ENCODE results near the gene PLCL1. TPM values are rescaled to one million over a fixed set of nuclear protein-coding genes. Genes with fewer than 3 reads are reported as not detected.

PLCL1 gene
- total and polyA plus RNA-seq, 2 donors (not counting 3 experiments of a cell fraction or from before 2014, with no cell fraction given), result 0.79 to 3.4 TPM

DNA sequence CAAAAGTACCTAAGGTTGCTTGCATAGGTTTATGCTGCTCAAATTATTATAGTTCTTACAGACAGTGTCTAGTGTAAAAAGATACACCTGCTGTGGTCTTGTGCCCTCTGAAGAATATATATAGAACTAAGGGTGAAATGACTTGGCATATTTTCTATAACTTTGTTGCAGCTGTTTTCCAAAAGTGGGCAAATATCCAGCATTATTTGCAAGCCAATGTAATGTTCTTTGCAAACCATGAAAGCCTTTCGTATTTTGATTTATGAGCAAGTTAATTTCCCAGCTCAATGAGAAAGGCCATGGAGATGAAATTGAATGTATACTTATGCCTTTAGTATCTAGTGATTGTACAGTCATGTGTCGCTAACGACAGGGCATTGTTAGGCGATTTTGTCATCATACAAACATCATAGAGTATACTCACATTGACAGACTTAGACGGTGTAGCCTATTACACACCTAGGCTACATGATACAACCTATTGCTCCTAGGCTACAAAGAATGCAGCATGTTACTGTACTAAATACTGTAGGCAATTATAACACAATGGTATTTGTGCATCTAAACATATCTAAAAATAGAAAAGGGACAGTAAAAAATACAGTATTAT lies 116.3 kb downstream of the PLCL1 start:
- POLR2A ChIA-PET, result no interaction called here
- CTCF ChIA-PET, result interaction anchor here (1.1 to 1.4 kb wide), 2 partner anchors 9 to 207 kb away, joined by 3 to 4 read pairs; no protein-coding TSS in a partner anchor
- FAIRE-seq (no peak), DNase-seq (ENCODE audit: low read depth, low spot score) (no peak)
- no peak overlapping the region for H2AFZ ChIP-seq (ENCODE audit: low read depth, low read length)
- H3K9me3 ChIP-seq (replicated peaks; ENCODE audit: control insufficient read depth, insufficient read depth, low read length), result no peaks in the 10 kb centered on the region
- dilution Hi-C loops (cut with MboI; ENCODE audit: extremely low pct_ligation_motif_present, low sequenced_read_pairs) (no loop called here), intact Hi-C loops (cut with micrococcal nuclease) (no loop called here)
- H3K27ac ChIP-seq (ENCODE audit: insufficient read depth, low read depth, low read length), result no peak overlapping the region
- H4K20me1 ChIP-seq (replicated peaks; ENCODE audit: control insufficient read depth, extremely low read depth, insufficient read depth, low read length), result no peaks in the 10 kb centered on the region
- H3K4me2 ChIP-seq (ENCODE audit: insufficient read depth, low read length), result no peak overlapping the region
- H3K9me1 ChIP-seq (replicated peaks; ENCODE audit: control insufficient read depth, extremely low read depth, insufficient read depth, low read length), result no peaks in the 10 kb centered on the region
- H3K4me3 ChIP-seq (replicated peaks in 1 of 3; ENCODE audit: insufficient read depth in 1 of 3, low read depth in 1 of 3, low read length in 3 of 3), result no peak overlapping the region
- no peaks in the 10 kb centered on the region for H3K36me3 ChIP-seq (ENCODE audit: control insufficient read depth in 2 of 2, extremely low read depth in 1 of 2, insufficient read depth in 2 of 2, low read length in 2 of 2)
- no peaks in the 10 kb centered on the region for H3K27me3 ChIP-seq (ENCODE audit: control insufficient read depth in 2 of 2, insufficient read depth in 2 of 2, low read length in 2 of 2)
- H3K79me2 ChIP-seq (ENCODE audit: control insufficient read depth, insufficient read depth, low read length), result no peaks in the 10 kb centered on the region
- TF ChIP-seq, protein P1, sequence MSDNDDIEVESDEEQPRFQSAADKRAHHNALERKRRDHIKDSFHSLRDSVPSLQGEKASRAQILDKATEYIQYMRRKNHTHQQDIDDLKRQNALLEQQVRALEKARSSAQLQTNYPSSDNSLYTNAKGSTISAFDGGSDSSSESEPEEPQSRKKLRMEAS (IDR thresholded peaks at IDR 0.05; ENCODE audit: insufficient read depth, insufficient read length), result no peak
- TF ChIP-seq POLR2A (IDR thresholded peaks at IDR 0.05; ENCODE audit: low read depth, low read length) (no peak), FOS (IDR thresholded peaks at IDR 0.05; ENCODE audit: borderline replicate concordance, insufficient read depth, low read length) (no peak), MYC (IDR thresholded peaks at IDR 0.05; ENCODE audit: low read depth, low read length) (no peak), EZH2 (IDR thresholded peaks at IDR 0.05; ENCODE audit: borderline replicate concordance, low read depth, low read length, severe bottlenecking) (no peak), POLR2AphosphoS5 (IDR thresholded peaks at IDR 0.05; ENCODE audit: insufficient read depth, low read depth, low read length) (no peak), GATA2 (IDR thresholded peaks at IDR 0.05; ENCODE audit: insufficient read depth, insufficient read length, low read depth, low read length) (no peak), JUN (IDR thresholded peaks at IDR 0.05; ENCODE audit: borderline replicate concordance, insufficient read depth, insufficient read length, low read depth) (no peak)
- TF ChIP-seq, protein P2, sequence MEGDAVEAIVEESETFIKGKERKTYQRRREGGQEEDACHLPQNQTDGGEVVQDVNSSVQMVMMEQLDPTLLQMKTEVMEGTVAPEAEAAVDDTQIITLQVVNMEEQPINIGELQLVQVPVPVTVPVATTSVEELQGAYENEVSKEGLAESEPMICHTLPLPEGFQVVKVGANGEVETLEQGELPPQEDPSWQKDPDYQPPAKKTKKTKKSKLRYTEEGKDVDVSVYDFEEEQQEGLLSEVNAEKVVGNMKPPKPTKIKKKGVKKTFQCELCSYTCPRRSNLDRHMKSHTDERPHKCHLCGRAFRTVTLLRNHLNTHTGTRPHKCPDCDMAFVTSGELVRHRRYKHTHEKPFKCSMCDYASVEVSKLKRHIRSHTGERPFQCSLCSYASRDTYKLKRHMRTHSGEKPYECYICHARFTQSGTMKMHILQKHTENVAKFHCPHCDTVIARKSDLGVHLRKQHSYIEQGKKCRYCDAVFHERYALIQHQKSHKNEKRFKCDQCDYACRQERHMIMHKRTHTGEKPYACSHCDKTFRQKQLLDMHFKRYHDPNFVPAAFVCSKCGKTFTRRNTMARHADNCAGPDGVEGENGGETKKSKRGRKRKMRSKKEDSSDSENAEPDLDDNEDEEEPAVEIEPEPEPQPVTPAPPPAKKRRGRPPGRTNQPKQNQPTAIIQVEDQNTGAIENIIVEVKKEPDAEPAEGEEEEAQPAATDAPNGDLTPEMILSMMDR (IDR thresholded peaks at IDR 0.05; ENCODE audit: extremely low read depth in 1 of 2, insufficient read depth in 1 of 2, low read depth in 1 of 2, low read length in 2 of 2), result no peak
- peaks cover 5% of the 10 kb centered on the region for H3K4me1 ChIP-seq (ENCODE audit: control insufficient read depth, extremely low read depth, insufficient read depth, low read length)
- no peak overlapping the region for H3K9ac ChIP-seq (replicated peaks; ENCODE audit: extremely low read depth, insufficient read depth, low read length)
- no TSS peak for BruUV-seq (replicated peaks)
